ENCODE results near the gene MUC16. TPM values are rescaled to one million over a fixed set of nuclear protein-coding genes. Genes with fewer than 3 reads are reported as not detected.

The MUC16 gene
- total and polyA plus RNA-seq, 9 donors, result 0.13 to 52.8 (median 1.6) TPM

DNA sequence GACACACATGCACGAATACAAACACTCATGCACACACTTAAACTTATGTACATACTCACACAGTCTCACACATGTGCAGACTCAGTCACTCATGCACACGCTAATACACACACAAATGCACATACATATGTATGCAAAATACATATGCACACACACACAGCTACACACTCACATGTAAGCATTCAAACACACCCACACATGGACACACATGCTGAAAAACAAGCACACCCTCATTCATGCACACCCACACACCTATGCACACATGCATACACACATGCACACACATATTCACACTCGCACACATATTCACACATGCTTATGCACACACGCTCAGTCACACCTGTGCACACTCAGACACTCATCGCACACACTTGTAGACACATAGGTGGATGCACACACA is 9.3 kb downstream of the MUC16 start:
- H3K4me1 ChIP-seq (ENCODE audit: insufficient read depth), result no peaks in the 10 kb centered on the region

DNA sequence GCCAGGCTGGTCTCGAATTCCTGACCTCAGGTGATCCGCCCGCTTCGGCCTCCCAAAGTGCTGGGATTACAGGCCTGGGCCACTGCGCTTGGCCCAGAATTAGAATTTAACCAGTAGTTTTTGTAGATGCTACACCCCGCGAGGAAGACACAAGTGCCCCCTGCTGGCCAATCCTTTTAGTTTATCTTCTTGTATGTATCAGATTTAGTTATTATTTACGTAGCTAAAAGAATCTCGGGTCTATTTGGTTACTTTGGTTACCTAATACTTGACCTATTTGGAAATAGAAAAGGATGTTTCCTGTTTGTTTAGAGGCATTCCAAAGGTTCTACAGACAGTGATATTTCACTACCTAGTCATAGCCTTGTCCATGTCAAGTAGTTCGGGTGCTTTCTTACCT is 22.0 kb downstream of the MUC16 start:
- DNase-seq, result no peak
- Histone ChIP-seq H3K9me3 (no peaks in the 10 kb centered on the region), H3K27ac (no peak overlapping the region), H3K4me1 (ENCODE audit: insufficient read depth) (no peaks in the 10 kb centered on the region), H3K4me3 (no peak overlapping the region), H3K27me3 (no peaks in the 10 kb centered on the region), H3K36me3 (no peaks in the 10 kb centered on the region)
- intact Hi-C loops (cut with DNase I), result no loop called here
- TF ChIP-seq POLR2A (IDR thresholded peaks at IDR 0.05) (no peak), EP300 (IDR thresholded peaks at IDR 0.05) (no peak)
- TF ChIP-seq, protein P1, sequence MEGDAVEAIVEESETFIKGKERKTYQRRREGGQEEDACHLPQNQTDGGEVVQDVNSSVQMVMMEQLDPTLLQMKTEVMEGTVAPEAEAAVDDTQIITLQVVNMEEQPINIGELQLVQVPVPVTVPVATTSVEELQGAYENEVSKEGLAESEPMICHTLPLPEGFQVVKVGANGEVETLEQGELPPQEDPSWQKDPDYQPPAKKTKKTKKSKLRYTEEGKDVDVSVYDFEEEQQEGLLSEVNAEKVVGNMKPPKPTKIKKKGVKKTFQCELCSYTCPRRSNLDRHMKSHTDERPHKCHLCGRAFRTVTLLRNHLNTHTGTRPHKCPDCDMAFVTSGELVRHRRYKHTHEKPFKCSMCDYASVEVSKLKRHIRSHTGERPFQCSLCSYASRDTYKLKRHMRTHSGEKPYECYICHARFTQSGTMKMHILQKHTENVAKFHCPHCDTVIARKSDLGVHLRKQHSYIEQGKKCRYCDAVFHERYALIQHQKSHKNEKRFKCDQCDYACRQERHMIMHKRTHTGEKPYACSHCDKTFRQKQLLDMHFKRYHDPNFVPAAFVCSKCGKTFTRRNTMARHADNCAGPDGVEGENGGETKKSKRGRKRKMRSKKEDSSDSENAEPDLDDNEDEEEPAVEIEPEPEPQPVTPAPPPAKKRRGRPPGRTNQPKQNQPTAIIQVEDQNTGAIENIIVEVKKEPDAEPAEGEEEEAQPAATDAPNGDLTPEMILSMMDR (IDR thresholded peaks at IDR 0.05), result no peak
- WGBS, 3 donors, result 67 to 73% (median 68%) methylated on average over 10 of the region's 10 CpGs

More for the DNA sequence above, 9.3 kb downstream of the MUC16 start:
- no peaks in the 10 kb centered on the region for H3K27me3 ChIP-seq
- no peak overlapping the region for H3K4me3 ChIP-seq
- no peaks in the 10 kb centered on the region for H3K36me3 ChIP-seq
- no peaks in the 10 kb centered on the region for H3K9me3 ChIP-seq
- H3K27ac ChIP-seq, result no peak overlapping the region
- 88 to 95% (median 93%) methylated on average over 5 of the region's 5 CpGs for WGBS, 3 donors
- TF ChIP-seq POLR2A (IDR thresholded peaks at IDR 0.05) (no peak), EP300 (IDR thresholded peaks at IDR 0.05) (no peak)
- TF ChIP-seq, protein P1 (IDR thresholded peaks at IDR 0.05), result no peak
- no peak for DNase-seq
- intact Hi-C loops (cut with DNase I), result no loop called here

DNA sequence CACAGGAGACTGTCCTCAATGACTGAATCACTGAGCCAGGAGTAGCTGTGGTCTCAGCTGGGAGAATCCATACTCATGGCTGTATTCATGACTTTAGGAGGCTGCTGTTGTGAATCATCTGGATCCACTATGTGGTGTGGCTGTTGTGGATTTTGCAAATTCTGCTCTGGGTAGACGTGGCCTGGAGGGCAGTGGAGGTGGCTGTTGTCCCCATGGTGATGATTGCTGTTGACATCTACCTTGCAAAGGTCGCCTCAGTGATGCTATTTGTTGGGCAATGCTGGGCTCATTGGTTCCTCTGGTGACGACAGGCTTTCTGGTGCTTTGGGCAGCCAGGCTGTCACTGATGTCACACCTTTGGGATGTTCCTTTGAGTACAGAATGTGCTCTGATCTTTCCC is 23.9 kb downstream of the MUC16 start:
- Histone ChIP-seq H3K27ac (no peak overlapping the region), H3K4me3 (no peak overlapping the region), H3K9me3 (no peaks in the 10 kb centered on the region), H3K36me3 (no peaks in the 10 kb centered on the region), H3K27me3 (no peaks in the 10 kb centered on the region), H3K4me1 (ENCODE audit: insufficient read depth) (no peaks in the 10 kb centered on the region)
- no peak for DNase-seq
- intact Hi-C loops (cut with DNase I), result no loop called here
- WGBS, 3 donors, result 57 to 70% (median 60%) methylated on average over 3 of the region's 3 CpGs
- TF ChIP-seq EP300 (IDR thresholded peaks at IDR 0.05) (no peak), POLR2A (IDR thresholded peaks at IDR 0.05) (no peak)
- TF ChIP-seq, protein P1 (IDR thresholded peaks at IDR 0.05), result no peak

DNA sequence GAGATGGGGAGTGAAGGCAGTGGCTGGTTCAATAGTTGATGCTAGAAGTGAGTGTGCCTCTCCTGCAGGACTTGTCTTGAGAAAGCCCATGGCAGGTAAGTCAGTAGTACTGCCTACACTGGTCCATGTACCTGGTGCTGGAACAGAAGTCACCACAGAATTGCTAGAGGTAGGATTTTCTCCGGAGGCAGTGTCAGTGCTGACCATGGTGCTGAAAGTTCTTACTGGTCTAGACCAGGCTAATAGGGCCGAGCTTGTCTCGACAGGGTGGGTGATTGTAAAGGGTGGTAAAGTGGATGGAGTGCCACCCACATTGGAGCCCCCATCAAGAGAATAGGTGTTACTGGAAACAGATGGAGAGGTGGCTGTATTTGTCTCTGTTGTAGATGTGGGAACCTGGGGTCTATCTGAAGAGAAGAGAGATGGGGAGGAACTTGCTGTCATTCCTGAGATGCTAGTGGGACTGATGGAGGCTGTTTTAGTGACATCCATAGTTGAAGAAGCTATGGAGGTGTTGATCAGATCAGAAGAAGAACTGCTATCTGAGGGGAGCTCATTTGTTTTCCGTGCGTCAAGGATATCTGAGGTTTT is 36.6 kb downstream of the MUC16 start:
- no peaks in the 10 kb centered on the region for H3K4me1 ChIP-seq (ENCODE audit: insufficient read depth)
- no peak overlapping the region for H3K27ac ChIP-seq
- TF ChIP-seq EP300 (IDR thresholded peaks at IDR 0.05) (no peak), POLR2A (IDR thresholded peaks at IDR 0.05) (no peak)
- TF ChIP-seq, protein P1 (IDR thresholded peaks at IDR 0.05), result no peak
- H3K27me3 ChIP-seq, result no peaks in the 10 kb centered on the region
- intact Hi-C loops (cut with DNase I), result no loop called here
- no peaks in the 10 kb centered on the region for H3K9me3 ChIP-seq
- no peaks in the 10 kb centered on the region for H3K36me3 ChIP-seq
- H3K4me3 ChIP-seq, result no peak overlapping the region
- WGBS, 3 donors, result 43 to 56% (median 54%) methylated on average over 5 of the region's 5 CpGs
- DNase-seq, result no peak

Data from ovary (tissue), 9 donors.